OCI-M2 (cell line): ENCODE results near the gene RBMS3.

Experiments used
- DNase-seq: peaks from one replicate; lab custom pipeline; 2025; ENCODE audit not compliant: unreplicated experiment; lab: John Stamatoyannopoulos, UW

Gene RBMS3

GRCh38 chr3:29559741-29560465 lies 279.0 kb downstream of the RBMS3 start:
- no peak for DNase-seq

GRCh38 chr3:29561651-29562149 lies 280.8 kb downstream of the RBMS3 start:
- DNase-seq = no peak

GRCh38 chr3:29565236-29565635 lies 284.4 kb downstream of the RBMS3 start:
- DNase-seq = no peak

- no peak for DNase-seq
Measured at GRCh38 chr3:29567501-29567900, 286.6 kb downstream of the RBMS3 start.

- no peak for DNase-seq
Measured at GRCh38 chr3:29568355-29568754, 287.5 kb downstream of the RBMS3 start.

- no peak for DNase-seq
Measured at GRCh38 chr3:29576181-29576580, 295.3 kb downstream of the RBMS3 start.

GRCh38 chr3:29576675-29577074 lies 295.8 kb downstream of the RBMS3 start:
- no peak for DNase-seq

- no peak for DNase-seq
Measured at GRCh38 chr3:29577250-29577649, 296.4 kb downstream of the RBMS3 start.

GRCh38 chr3:29581311-29581710 lies 300.4 kb downstream of the RBMS3 start:
- no peak for DNase-seq

- DNase-seq = no peak
Measured at GRCh38 chr3:29582273-29582672, 301.4 kb downstream of the RBMS3 start.

GRCh38 chr3:29583861-29584260 lies 303.0 kb downstream of the RBMS3 start:
- DNase-seq = no peak

- DNase-seq = no peak
Measured at GRCh38 chr3:29585368-29585767, 304.5 kb downstream of the RBMS3 start.

GRCh38 chr3:29587340-29587739 lies 306.5 kb downstream of the RBMS3 start:
- no peak for DNase-seq

- no peak for DNase-seq
Measured at GRCh38 chr3:29590012-29590411, 309.1 kb downstream of the RBMS3 start.

GRCh38 chr3:29590461-29590860 lies 309.6 kb downstream of the RBMS3 start:
- DNase-seq = no peak

- DNase-seq = no peak
Measured at GRCh38 chr3:29591579-29591978, 310.7 kb downstream of the RBMS3 start.

GRCh38 chr3:29593802-29594201 lies 312.9 kb downstream of the RBMS3 start:
- no peak for DNase-seq

GRCh38 chr3:29594261-29594660 lies 313.4 kb downstream of the RBMS3 start:
- DNase-seq = no peak

- DNase-seq = no peak
Measured at GRCh38 chr3:29597376-29598008, 316.6 kb downstream of the RBMS3 start.

- no peak for DNase-seq
Measured at GRCh38 chr3:29601861-29602585, 321.2 kb downstream of the RBMS3 start.

- DNase-seq = no peak
Measured at GRCh38 chr3:29605845-29606244, 325.0 kb downstream of the RBMS3 start.

GRCh38 chr3:29606416-29606815 lies 325.5 kb downstream of the RBMS3 start:
- DNase-seq = no peak
